ENCODE results near the gene ACTR1B.
"Not testable (repeated sequence)": the region's sequence is repeated elsewhere in the genome, so short reads cannot be mapped to it uniquely, and the experiment has no call there.

ACTR1B gene

GRCh38 chr2:97691166-97691565 lies 27.3 kb upstream of the ACTR1B start:
- DNase-seq (ENCODE audit: insufficient read length, low spot score) (no peak), FAIRE-seq (no peak)

GRCh38 chr2:97688062-97688827 lies 24.4 kb upstream of the ACTR1B start:
- DNase-seq (ENCODE audit: insufficient read length, low spot score), result no peak
- peak; percentile 40 for FAIRE-seq

- not testable (repeated sequence) for FAIRE-seq; DNase-seq (ENCODE audit: insufficient read length, low spot score)
Observed at GRCh38 chr2:97687235-97687634, 23.4 kb upstream of the ACTR1B start.

- DNase-seq (ENCODE audit: insufficient read length, low spot score) (no peak), FAIRE-seq (no peak)
Observed at GRCh38 chr2:97678298-97678697, 14.5 kb upstream of the ACTR1B start.

- DNase-seq (ENCODE audit: insufficient read length, low spot score), result no peak
- FAIRE-seq, result no peak
Observed at GRCh38 chr2:97677480-97677879, 13.6 kb upstream of the ACTR1B start.

- FAIRE-seq, result no peak
- no peak for DNase-seq (ENCODE audit: insufficient read length, low spot score)
Observed at GRCh38 chr2:97676620-97677019, 12.8 kb upstream of the ACTR1B start.

GRCh38 chr2:97675430-97676113 lies 11.7 kb upstream of the ACTR1B start:
- DNase-seq (ENCODE audit: insufficient read length, low spot score) (no peak), FAIRE-seq (no peak)

- no peak for FAIRE-seq
- DNase-seq (ENCODE audit: insufficient read length, low spot score), result no peak
Observed at GRCh38 chr2:97673915-97674283, 10.1 kb upstream of the ACTR1B start.

GRCh38 chr2:97673182-97673914 lies 9.5 kb upstream of the ACTR1B start:
- no peak for FAIRE-seq
- DNase-seq (ENCODE audit: insufficient read length, low spot score), result no peak

- not testable (repeated sequence) for FAIRE-seq; DNase-seq (ENCODE audit: insufficient read length, low spot score)
Observed at GRCh38 chr2:97672606-97673140, 8.8 kb upstream of the ACTR1B start.

GRCh38 chr2:97671526-97671925 lies 7.7 kb upstream of the ACTR1B start:
- FAIRE-seq, result no peak
- no peak for DNase-seq (ENCODE audit: insufficient read length, low spot score)

- FAIRE-seq, result no peak
- no peak for DNase-seq (ENCODE audit: insufficient read length, low spot score)
Observed at GRCh38 chr2:97670471-97670870, 6.6 kb upstream of the ACTR1B start.

GRCh38 chr2:97669448-97669847 lies 5.6 kb upstream of the ACTR1B start, which contains the start of gene C2orf92:
Gene C2orf92, plus strand, starts transcription at chr2:97669713. Its CDS starts 76 bp downstream, at chr2:97669789.
- FAIRE-seq (no peak), DNase-seq (ENCODE audit: insufficient read length, low spot score) (no peak)

GRCh38 chr2:97664636-97664970 lies 759 bp upstream of the ACTR1B start:
- DNase-seq (ENCODE audit: insufficient read length, low spot score) (no peak), FAIRE-seq (no peak)

- DNase-seq (ENCODE audit: insufficient read length, low spot score) (no peak), FAIRE-seq (no peak)
Observed at GRCh38 chr2:97663626-97663961, 250 bp downstream of the ACTR1B start.

GRCh38 chr2:97662895-97663625 lies 784 bp downstream of the ACTR1B start:
- peak; percentile 69 for DNase-seq (ENCODE audit: insufficient read length, low spot score)
- peak; percentile 84 for FAIRE-seq

- peak; percentile 65 for DNase-seq (ENCODE audit: insufficient read length, low spot score)
- FAIRE-seq, result no peak
Observed at GRCh38 chr2:97662386-97662894, 1.4 kb downstream of the ACTR1B start.

- DNase-seq (ENCODE audit: insufficient read length, low spot score) (no peak), FAIRE-seq (no peak)
Observed at GRCh38 chr2:97661927-97662326, 1.9 kb downstream of the ACTR1B start.

- no peak for DNase-seq (ENCODE audit: insufficient read length, low spot score)
- no peak for FAIRE-seq
Observed at GRCh38 chr2:97660775-97661389, 3.0 kb downstream of the ACTR1B start.

Data from GM19239 (cell line).